ENCODE results near the gene NKAP. TPM values are rescaled to one million over a fixed set of nuclear protein-coding genes. Genes with fewer than 3 reads are reported as not detected.

Gene NKAP
- total RNA-seq (2021; fragmentation: NEBNext Ultra II Directional; extraction: Animal tissue kit (Norgen Biotek cat#: 25700)) (6.6 and 7.1 TPM in 2 replicates), polyA plus RNA-seq (2011; rRNA removed) (2.8 TPM in 2 replicates), polyA minus RNA-seq (2011; rRNA and poly(A)+ RNA removed) (1.2 TPM in 2 replicates)
- 3.6 TPM for polyA plus RNA-seq (2011; cell fraction: cytosol; rRNA removed)
- polyA plus RNA-seq (2011; cell fraction: nucleus; rRNA removed), result 2.4 TPM
- polyA plus RNA-seq (2012, experiment 1 of 2), result 2.9 to 4.8 TPM (median 3.3 TPM) in 4 replicates
- polyA plus RNA-seq (2012, experiment 2 of 2), result 0.71 TPM
- polyA plus RNA-seq (2013, experiment 1 of 2), result 6.7 TPM
- polyA plus RNA-seq (2013, experiment 2 of 2), result 6.4 TPM
- 2.6 TPM for polyA minus RNA-seq (2011; cell fraction: cytosol; rRNA and poly(A)+ RNA removed)
- 5.2 TPM for polyA minus RNA-seq (2011; cell fraction: nucleus; rRNA and poly(A)+ RNA removed)
- long read RNA-seq, experiment 1, full-length matches to known transcripts, result 2 of 6 reads
- long read RNA-seq, experiment 1, partial matches to known transcripts, result 4 of 6 reads
- long read RNA-seq, experiment 1, other reads (novel, unspliced or antisense), result 0 of 6 reads
- long read RNA-seq, experiment 2, full-length matches to known transcripts, result 13 of 23 reads
- long read RNA-seq, experiment 2, partial matches to known transcripts, result 10 of 23 reads
- long read RNA-seq, experiment 2, other reads (novel, unspliced or antisense), result 0 of 23 reads

DNA sequence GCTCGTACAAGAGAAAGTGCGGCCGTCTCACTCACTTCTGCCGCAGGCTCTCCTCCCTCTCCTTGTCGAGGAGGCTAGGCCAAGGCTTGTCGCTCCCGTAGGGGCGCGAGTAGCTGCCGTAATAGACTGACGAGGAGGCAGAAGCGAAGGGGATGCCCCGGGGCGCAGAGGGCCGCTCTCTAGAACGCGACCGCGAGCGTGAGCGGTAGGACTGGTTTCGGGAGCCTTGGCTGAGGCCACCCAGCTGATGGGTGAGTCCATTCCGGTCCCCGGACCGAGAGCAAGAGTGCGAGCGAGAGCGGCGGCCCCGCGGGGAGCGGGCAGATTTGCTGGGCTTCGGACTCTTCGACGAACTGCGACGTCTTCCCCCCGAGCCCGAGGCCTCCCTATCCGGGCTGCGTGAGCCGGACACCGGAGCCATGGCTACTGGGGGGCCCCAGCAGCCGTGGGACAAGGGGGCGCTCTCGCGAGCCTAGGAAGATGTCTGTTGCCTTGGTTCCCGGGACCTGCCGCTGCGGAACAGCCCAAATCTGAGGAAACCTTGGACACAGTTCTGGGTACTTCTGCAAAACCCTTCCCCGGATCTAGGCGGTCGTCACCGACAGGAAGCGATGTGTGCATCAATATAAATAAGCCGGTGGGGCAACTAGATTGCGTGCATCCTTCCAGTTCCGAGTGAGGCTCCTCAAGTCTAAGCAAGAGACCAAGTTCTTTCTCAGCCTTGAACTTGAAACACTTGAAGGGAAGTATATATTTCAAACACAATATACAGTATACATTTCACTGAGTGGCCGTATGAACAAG, at the start of gene NKAP:
TSS of gene NKAP (minus strand) at position 567 of the 804 bp plus-strand sequence. CDS start at position 421, 146 bp downstream.
- Histone ChIP-seq H3K4me1 (replicated peaks in 1 of 4; ENCODE audit: control insufficient read depth in 3 of 4, insufficient read depth in 4 of 4, low read length in 3 of 4) (no peaks in the 10 kb centered on the region), H4K20me1 (replicated peaks in 1 of 2; ENCODE audit: control insufficient read depth in 1 of 2, insufficient read depth in 2 of 2, low read length in 2 of 2) (no peaks in the 10 kb centered on the region), H4K5ac (ENCODE audit: insufficient read length, low read depth, low read length) (no peak within 1 kb of the TSS), H2BK20ac (ENCODE audit: low read length) (no peak within 1 kb of the TSS), H2AFZ (ENCODE audit: low read length) (peak within 1 kb of the TSS; percentile 81), H3K56ac (replicated peaks; ENCODE audit: insufficient read length, low read depth, low read length) (peak within 1 kb of the TSS; percentile 46), H2BK12ac (ENCODE audit: low read depth, low read length) (no peak within 1 kb of the TSS), H3K36me3 (ENCODE audit: control insufficient read depth in 2 of 4, insufficient read depth in 4 of 4, low read length in 3 of 4) (no peaks in the 10 kb centered on the region), H2BK15ac (ENCODE audit: low read length) (no peak within 1 kb of the TSS), H3K79me2 (ENCODE audit: control insufficient read depth in 1 of 2, insufficient read depth in 2 of 2, low read length in 2 of 2) (no peaks in the 10 kb centered on the region), H3K14ac (ENCODE audit: insufficient read length) (no peak within 1 kb of the TSS), H3K9ac (replicated peaks in 1 of 4; ENCODE audit: extremely low read depth in 1 of 4, low read depth in 3 of 4, low read length in 3 of 4) (peak within 1 kb of the TSS; percentile 61 to 86 (median 70)), H3K4me3 (ENCODE audit: extremely low read depth in 1 of 4, insufficient read depth in 2 of 4, low read depth in 3 of 4, low read length in 4 of 4) (peak within 1 kb of the TSS; percentile 68 to 91 (median 78)), H2BK5ac (ENCODE audit: low read depth, low read length) (peak within 1 kb of the TSS; percentile 24; the same call in 1 of the 2 replicates), H3K27me3 (replicated peaks in 1 of 4; ENCODE audit: control insufficient read depth in 3 of 4, extremely low read depth in 1 of 4, insufficient read depth in 3 of 4, low read length in 3 of 4) (no peaks in the 10 kb centered on the region), H3K4ac (replicated peaks; ENCODE audit: insufficient read length, low read depth, low read length) (no peak within 1 kb of the TSS), H4K8ac (ENCODE audit: extremely low read depth, insufficient read depth, low read length) (peak within 1 kb of the TSS; percentile 84; the same call in 1 of the 2 replicates), H3K23ac (ENCODE audit: insufficient read length) (no peak within 1 kb of the TSS), H3K9me3 (ENCODE audit: insufficient read depth in 2 of 2, low read depth in 1 of 2, low read length in 1 of 2) (no peaks in the 10 kb centered on the region), H3K4me2 (ENCODE audit: insufficient read depth in 1 of 2, low read depth in 2 of 2, low read length in 2 of 2) (peak within 1 kb of the TSS; percentile 64 to 70), H2AK5ac (ENCODE audit: low read depth, low read length) (no peak within 1 kb of the TSS), H3K27ac (ENCODE audit: low read depth, low read length) (peak within 1 kb of the TSS; percentile 67), H4K91ac (replicated peaks; ENCODE audit: insufficient read length, low read length) (no peak within 1 kb of the TSS), H2BK120ac (replicated peaks; ENCODE audit: low read depth, low read length) (no peak within 1 kb of the TSS), H3K23me2 (ENCODE audit: low read depth, low read length) (no peaks in the 10 kb centered on the region; the same call in 1 of the 2 replicates), H3K18ac (ENCODE audit: extremely low read depth, low read length) (no peak within 1 kb of the TSS), H3K79me1 (ENCODE audit: low read depth, low read length) (no peaks in the 10 kb centered on the region)
- ChIA-PET CTCF (ENCODE audit: partially characterized antibody) (interaction anchor here (0.6 kb wide), 2 partner anchors 55 to 392 kb away, joined by 3 read pairs; no protein-coding TSS in a partner anchor), POLR2A (ENCODE audit: partially characterized antibody) (interaction anchor here (0.6 to 1.3 kb wide), 2 partner anchors 72 to 282 kb away, joined by 4 read pairs; partner anchors contain the start of gene RNF113A)
- DNase-seq (ENCODE audit: low read depth in 1 of 2, low spot score in 2 of 2), result peak; percentile 73 to 84
- peak; percentile 96 for FAIRE-seq
- WGBS, 2 experiments (ENCODE audit: extremely low coverage in 1 of 2, insufficient coverage in 1 of 2, insufficient read length in 1 of 2, insufficient replicate concordance in 2 of 2, low coverage in 1 of 2, low lambda C conversion rate in 2 of 2, missing lambda C conversion rate in 1 of 2), result 1% methylated on average over 22 of the region's 59 CpGs; no CpG with 5 or more reads in 1 of the 2 experiments
- peak; percentile 72 for TF ChIP-seq SP1 (IDR thresholded peaks at IDR 0.05; ENCODE audit: low read depth, low read length)
- peak; percentile 60 for TF ChIP-seq TBP (IDR thresholded peaks at IDR 0.05; ENCODE audit: low read depth, low read length)
- TF ChIP-seq, protein P1, sequence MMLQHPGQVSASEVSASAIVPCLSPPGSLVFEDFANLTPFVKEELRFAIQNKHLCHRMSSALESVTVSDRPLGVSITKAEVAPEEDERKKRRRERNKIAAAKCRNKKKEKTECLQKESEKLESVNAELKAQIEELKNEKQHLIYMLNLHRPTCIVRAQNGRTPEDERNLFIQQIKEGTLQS (IDR thresholded peaks at IDR 0.05; ENCODE audit: insufficient read depth, low read depth, low read length), result no peak
- no peak for TF ChIP-seq MAFK (IDR thresholded peaks at IDR 0.05; ENCODE audit: low read depth, low read length)
- TF ChIP-seq KDM4A (IDR thresholded peaks at IDR 0.05; ENCODE audit: low read depth, low read length, severe bottlenecking), result peak; percentile 77
- no peak for TF ChIP-seq CBX8 (IDR thresholded peaks at IDR 0.05; ENCODE audit: borderline replicate concordance, low read depth, low read length)
- TF ChIP-seq SAP30 (IDR thresholded peaks at IDR 0.05; ENCODE audit: insufficient read depth, insufficient replicate concordance, low read length), result no peak
- no peak for TF ChIP-seq BACH1 (IDR thresholded peaks at IDR 0.05; ENCODE audit: low read length)
- TF ChIP-seq POLR2A (IDR thresholded peaks at IDR 0.05; ENCODE audit: control extremely low read depth in 1 of 2, low read depth in 2 of 2, low read length in 2 of 2), result peak in 1 of 2 experiments; percentile 79; a peak in 2 of 3 replicates

Data from H1 (cell line).